Spleen (tissue), 7 donors: ENCODE data around the gene GEMIN2.

ENCODE experiments used
- CTCF ChIP-seq, 11 experiments: fragments of 200-600 bp in 7 of 11; fragments of 450-650 bp in 4 of 11; sonication (generic) in 4 of 11; IDR thresholded peaks in 8 of 11; conservative IDR thresholded peaks in 3 of 11; 1 replicate in 7 of 11; 2 replicates in 4 of 11; pipeline versions ENCODE4 v1.4.0 to v1.8.0; 2016 to 2021; ENCODE audit warnings: antibody characterized with exemption in 11 of 11, inconsistent platforms in 4 of 11, mild to moderate bottlenecking in 1 of 11
- POLR2A ChIP-seq, 3 donors: fragments of 450-650 bp; IDR thresholded peaks; one replicate each; pipeline ENCODE4 v1.5.1; 2017; ENCODE audit warnings: antibody characterized with exemption in 3 of 3, mild to moderate bottlenecking in 1 of 3
- POLR2AphosphoS5 ChIP-seq, 3 donors: sonication (generic); formaldehyde crosslinking; IDR thresholded peaks; one replicate each; pipeline ENCODE4 v1.5.1; 2017; ENCODE audit warnings: antibody characterized with exemption in 3 of 3
- donor health status: DM: no; HTN: no; CAD: no; lungs with moderate emphysema.
- donor health status: DM: no; HTN: no; CAD: no.
- donor health status: DM: no; HTN: no; CAD: no.

GRCh38 chr14:39091716-39092115 is 22.4 kb upstream of the GEMIN2 start:
- no peak for TF ChIP-seq CTCF (IDR thresholded peaks at IDR 0.05 in 8 of 11, conservative IDR thresholded peaks at IDR 0.05 in 3 of 11)
- no peak for TF ChIP-seq POLR2A (IDR thresholded peaks at IDR 0.05)
- TF ChIP-seq POLR2AphosphoS5 (IDR thresholded peaks at IDR 0.05): no peak
